DLD1 (cell line): ENCODE data around the gene PSKH1.
"Not testable (repeated sequence)": the region's sequence is repeated elsewhere in the genome, so short reads cannot be mapped to it uniquely, and the experiment has no call there.

Experiments
- in situ Hi-C: cut with HindIII; loops from 2 replicates; pipeline ENCODE4 v1.10.0; 2017; ENCODE audit warnings: low sequenced_read_pairs

The PSKH1 gene

GRCh38 chr16:67892899-67893742, at the start of gene PSKH1:
Gene PSKH1, plus strand, starts transcription at chr16:67893254. Its CDS starts 15,496 bp downstream, at chr16:67908750.
- in situ Hi-C loops = no loop called here

- in situ Hi-C loops = no loop called here
Observed at GRCh38 chr16:67843343-67843765, 49.7 kb upstream of the PSKH1 start.

GRCh38 chr16:67844497-67844896, 48.6 kb upstream of the PSKH1 start:
- in situ Hi-C loops = no loop called here

GRCh38 chr16:67845291-67846062, 47.6 kb upstream of the PSKH1 start:
- in situ Hi-C loops = no loop called here

- in situ Hi-C loops = no loop called here
Observed at GRCh38 chr16:67846063-67846319, 47.1 kb upstream of the PSKH1 start.

GRCh38 chr16:67846320-67847063, 46.6 kb upstream of the PSKH1 start, which contains the start of gene NUTF2:
Gene NUTF2, plus strand, starts transcription at chr16:67846933. Its CDS starts 18,198 bp downstream, at chr16:67865131.
- in situ Hi-C loops = no loop called here

- in situ Hi-C loops = no loop called here
Observed at GRCh38 chr16:67847064-67847861, 45.8 kb upstream of the PSKH1 start, which contains the start of gene CENPT. Gene CENPT, minus strand, starts transcription at chr16:67847693. Its CDS starts 13,834 bp downstream, at chr16:67833859.

GRCh38 chr16:67848118-67848517, 44.9 kb upstream of the PSKH1 start:
- in situ Hi-C loops = no loop called here

GRCh38 chr16:67853670-67854069, 39.4 kb upstream of the PSKH1 start:
- in situ Hi-C loops = no loop called here

- in situ Hi-C loops = no loop called here
Observed at GRCh38 chr16:67855789-67856188, 37.3 kb upstream of the PSKH1 start.

- in situ Hi-C loops = no loop called here
Observed at GRCh38 chr16:67856927-67857546, 36.0 kb upstream of the PSKH1 start.

- in situ Hi-C loops = no loop called here
Observed at GRCh38 chr16:67857547-67858233, 35.4 kb upstream of the PSKH1 start.

- in situ Hi-C loops = no loop called here
Observed at GRCh38 chr16:67858500-67858899, 34.6 kb upstream of the PSKH1 start.

- in situ Hi-C loops = no loop called here
Observed at GRCh38 chr16:67860589-67861398, 32.3 kb upstream of the PSKH1 start.

GRCh38 chr16:67861877-67862276, 31.2 kb upstream of the PSKH1 start:
- in situ Hi-C loops = no loop called here

GRCh38 chr16:67862623-67863583, 30.2 kb upstream of the PSKH1 start:
- in situ Hi-C loops = no loop called here

GRCh38 chr16:67864044-67864443, 29.0 kb upstream of the PSKH1 start:
- in situ Hi-C loops = not testable (repeated sequence)
